ENCODE results near the gene SYDE1.

GRCh38 chr19:15123900-15124299 lies 16.7 kb downstream of the SYDE1 start:
- TF ChIP-seq RUNX3 (IDR thresholded peaks at IDR 0.05; ENCODE audit: low read length) = no peak
- no peak for TF ChIP-seq CTCF (IDR thresholded peaks at IDR 0.05 in 2 of 3, conservative IDR thresholded peaks at IDR 0.05 in 1 of 3; ENCODE audit: control insufficient read depth in 2 of 3, extremely low read depth in 1 of 3, insufficient read depth in 1 of 3, low read depth in 3 of 3, low read length in 3 of 3)
- TF ChIP-seq TCF12 (IDR thresholded peaks at IDR 0.05; ENCODE audit: low read depth, low read length) = no peak
- no peak for TF ChIP-seq ZBTB11 (CRISPR knock-in tag; IDR thresholded peaks at IDR 0.05)
- TF ChIP-seq EGR1 (IDR thresholded peaks at IDR 0.05; ENCODE audit: borderline replicate concordance in 1 of 2, low read depth in 2 of 2, low read length in 2 of 2) = no peak
- no peak for TF ChIP-seq BCL11A (IDR thresholded peaks at IDR 0.05; ENCODE audit: low read depth, low read length)
- no peak for TF ChIP-seq BMI1 (IDR thresholded peaks at IDR 0.05; ENCODE audit: borderline replicate concordance)
- no peak for TF ChIP-seq EP300 (IDR thresholded peaks at IDR 0.05; ENCODE audit: borderline replicate concordance in 1 of 2, control insufficient read depth in 1 of 2, low read depth in 2 of 2, low read length in 2 of 2)
- no peak for TF ChIP-seq GABPA (IDR thresholded peaks at IDR 0.05; ENCODE audit: low read depth)
